Fibroblast of skin of right quadriceps (primary cell): ENCODE data around the gene POLA1.

ENCODE experiments used
- DNase-seq: peaks from one replicate; pipeline ENCODE4 v3.0.0-alpha.2; 2013

Gene POLA1

GRCh38 chrX:24987731-24988130 is 294.0 kb downstream of the POLA1 start:
- no peak for DNase-seq

- DNase-seq: no peak
Measured at GRCh38 chrX:24988314-24988713, 294.6 kb downstream of the POLA1 start.

- no peak for DNase-seq
Measured at GRCh38 chrX:24990535-24990934, 296.8 kb downstream of the POLA1 start.

GRCh38 chrX:24993879-24994278 is 300.2 kb downstream of the POLA1 start:
- no peak for DNase-seq

- no peak for DNase-seq
Measured at GRCh38 chrX:24996096-24996709, 302.5 kb downstream of the POLA1 start.

- DNase-seq: no peak
Measured at GRCh38 chrX:24999511-24999910, 305.8 kb downstream of the POLA1 start.

- no peak for DNase-seq
Measured at GRCh38 chrX:25001808-25002660, 308.3 kb downstream of the POLA1 start.

- DNase-seq: no peak
Measured at GRCh38 chrX:25002661-25003020, 308.9 kb downstream of the POLA1 start.

GRCh38 chrX:25003066-25003849 is 309.5 kb downstream of the POLA1 start:
- no peak for DNase-seq

- no peak for DNase-seq
Measured at GRCh38 chrX:25004040-25004439, 310.3 kb downstream of the POLA1 start.

- no peak for DNase-seq
Measured at GRCh38 chrX:25004485-25005032, 310.8 kb downstream of the POLA1 start.

GRCh38 chrX:25005034-25005381 is 311.3 kb downstream of the POLA1 start:
- no peak for DNase-seq

GRCh38 chrX:25005382-25006185 is 311.9 kb downstream of the POLA1 start:
- DNase-seq: no peak

- no peak for DNase-seq
Measured at GRCh38 chrX:25006586-25007058, 312.9 kb downstream of the POLA1 start.

GRCh38 chrX:25007059-25008053 is 313.6 kb downstream of the POLA1 start:
- DNase-seq: no peak

GRCh38 chrX:25009407-25009806 is 315.7 kb downstream of the POLA1 start:
- DNase-seq: no peak

- DNase-seq: no peak
Measured at GRCh38 chrX:25010784-25011588, 317.3 kb downstream of the POLA1 start.

- no peak for DNase-seq
Measured at GRCh38 chrX:25011589-25012432, 318.1 kb downstream of the POLA1 start.

GRCh38 chrX:25012433-25012735 is 318.7 kb downstream of the POLA1 start:
- DNase-seq: no peak
